Right lobe of liver (tissue), 4 donors: ENCODE results near the gene SPAG16.

Source experiments
- POLR2A ChIP-seq: fragments of 450-650 bp; IDR thresholded peaks from one replicate; pipeline ENCODE4 v1.6.1; 2017; ENCODE audit warnings: antibody characterized with exemption, mild to moderate bottlenecking
- TF ChIP-seq, protein P1 (sequence below), 4 donors: fragments of 200-600 bp in 3 of 4; fragments of 450-650 bp in 1 of 4; IDR thresholded peaks; one replicate each; pipeline versions ENCODE4 v1.5.1 to v1.8.0; 2016 to 2022; ENCODE audit warnings: antibody characterized with exemption in 4 of 4, mild to moderate bottlenecking in 2 of 4
- donor health status: DM: no; HTN: no; CAD: no.
- donor health status: DM: no; HTN: no; CAD: no.
- donor health status: DM: no; HTN: yes; CAD: no.

DNA sequence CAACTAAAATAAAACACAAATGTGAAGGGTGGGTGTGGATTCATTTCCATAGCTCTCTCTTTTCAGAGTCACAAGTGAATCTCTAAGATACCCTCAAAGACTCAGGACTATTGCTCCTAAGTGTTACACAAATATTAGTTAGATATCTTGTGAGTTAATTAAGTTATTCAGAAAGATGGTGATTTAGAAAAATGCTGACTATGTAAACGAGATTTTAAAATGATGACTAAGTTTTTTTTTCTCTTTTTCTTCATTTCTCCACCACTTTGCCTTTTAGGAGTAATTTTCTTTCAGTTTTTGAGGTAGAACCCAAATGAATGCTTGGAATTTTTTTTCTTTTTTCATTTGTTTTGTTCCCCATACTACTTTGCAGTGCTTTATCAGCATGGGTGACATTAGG lies 479.7 kb downstream of the SPAG16 start:
- TF ChIP-seq, protein P1, sequence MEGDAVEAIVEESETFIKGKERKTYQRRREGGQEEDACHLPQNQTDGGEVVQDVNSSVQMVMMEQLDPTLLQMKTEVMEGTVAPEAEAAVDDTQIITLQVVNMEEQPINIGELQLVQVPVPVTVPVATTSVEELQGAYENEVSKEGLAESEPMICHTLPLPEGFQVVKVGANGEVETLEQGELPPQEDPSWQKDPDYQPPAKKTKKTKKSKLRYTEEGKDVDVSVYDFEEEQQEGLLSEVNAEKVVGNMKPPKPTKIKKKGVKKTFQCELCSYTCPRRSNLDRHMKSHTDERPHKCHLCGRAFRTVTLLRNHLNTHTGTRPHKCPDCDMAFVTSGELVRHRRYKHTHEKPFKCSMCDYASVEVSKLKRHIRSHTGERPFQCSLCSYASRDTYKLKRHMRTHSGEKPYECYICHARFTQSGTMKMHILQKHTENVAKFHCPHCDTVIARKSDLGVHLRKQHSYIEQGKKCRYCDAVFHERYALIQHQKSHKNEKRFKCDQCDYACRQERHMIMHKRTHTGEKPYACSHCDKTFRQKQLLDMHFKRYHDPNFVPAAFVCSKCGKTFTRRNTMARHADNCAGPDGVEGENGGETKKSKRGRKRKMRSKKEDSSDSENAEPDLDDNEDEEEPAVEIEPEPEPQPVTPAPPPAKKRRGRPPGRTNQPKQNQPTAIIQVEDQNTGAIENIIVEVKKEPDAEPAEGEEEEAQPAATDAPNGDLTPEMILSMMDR (IDR thresholded peaks at IDR 0.05), result no peak
- no peak for TF ChIP-seq POLR2A
